ENCODE data around the gene LY9. TPM values are rescaled to one million over a fixed set of nuclear protein-coding genes. Genes with fewer than 3 reads are reported as not detected.

LY9 gene
- total RNA-seq, 1 experiment from 2014 or later: not detected

- Histone ChIP-seq H3K4me3 (ENCODE audit: low read depth, low read length, poor library complexity, severe bottlenecking) (no peak overlapping the region), H3K27ac (ENCODE audit: low read depth, low read length, poor library complexity, severe bottlenecking) (no peak overlapping the region), H3K27me3 (replicated peaks; ENCODE audit: insufficient read depth, low read depth, low read length, poor library complexity) (peaks cover 3% of the 10 kb centered on the region), H3K9me3 (ENCODE audit: low read depth, low read length, poor library complexity, severe bottlenecking) (no peaks in the 10 kb centered on the region), H3K36me3 (ENCODE audit: insufficient read depth, low read length, poor library complexity, severe bottlenecking) (no peaks in the 10 kb centered on the region), H3K4me1 (ENCODE audit: insufficient read depth, low read length, poor library complexity, severe bottlenecking) (no peaks in the 10 kb centered on the region)
- POLR2A ChIA-PET (ENCODE audit: low non-redundant PET): no interaction called here
- CTCF ChIA-PET: no interaction called here
- intact Hi-C loops (cut with micrococcal nuclease; ENCODE audit: unreplicated experiment): no loop called here
- DNase-seq (ENCODE audit: low spot score): no peak
- no TSS peak for BruUV-seq (replicated peaks)
- TF ChIP-seq, protein P1, sequence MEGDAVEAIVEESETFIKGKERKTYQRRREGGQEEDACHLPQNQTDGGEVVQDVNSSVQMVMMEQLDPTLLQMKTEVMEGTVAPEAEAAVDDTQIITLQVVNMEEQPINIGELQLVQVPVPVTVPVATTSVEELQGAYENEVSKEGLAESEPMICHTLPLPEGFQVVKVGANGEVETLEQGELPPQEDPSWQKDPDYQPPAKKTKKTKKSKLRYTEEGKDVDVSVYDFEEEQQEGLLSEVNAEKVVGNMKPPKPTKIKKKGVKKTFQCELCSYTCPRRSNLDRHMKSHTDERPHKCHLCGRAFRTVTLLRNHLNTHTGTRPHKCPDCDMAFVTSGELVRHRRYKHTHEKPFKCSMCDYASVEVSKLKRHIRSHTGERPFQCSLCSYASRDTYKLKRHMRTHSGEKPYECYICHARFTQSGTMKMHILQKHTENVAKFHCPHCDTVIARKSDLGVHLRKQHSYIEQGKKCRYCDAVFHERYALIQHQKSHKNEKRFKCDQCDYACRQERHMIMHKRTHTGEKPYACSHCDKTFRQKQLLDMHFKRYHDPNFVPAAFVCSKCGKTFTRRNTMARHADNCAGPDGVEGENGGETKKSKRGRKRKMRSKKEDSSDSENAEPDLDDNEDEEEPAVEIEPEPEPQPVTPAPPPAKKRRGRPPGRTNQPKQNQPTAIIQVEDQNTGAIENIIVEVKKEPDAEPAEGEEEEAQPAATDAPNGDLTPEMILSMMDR (conservative IDR thresholded peaks at IDR 0.05; ENCODE audit: low read depth, low read length): no peak
- no peak for TF ChIP-seq EZH2 (IDR thresholded peaks at IDR 0.05; ENCODE audit: borderline replicate concordance, low read depth, low read length, poor library complexity, severe bottlenecking)
These were observed 18.3 kb downstream of the LY9 start for GRCh38 chr1:160814316-160814715.

- CTCF ChIA-PET: no interaction called here
- H3K9me3 ChIP-seq (ENCODE audit: low read depth, low read length, poor library complexity, severe bottlenecking): no peaks in the 10 kb centered on the region
- POLR2A ChIA-PET (ENCODE audit: low non-redundant PET): no interaction called here
These were observed 18.9 kb downstream of the LY9 start for GRCh38 chr1:160814856-160815255.

DNA sequence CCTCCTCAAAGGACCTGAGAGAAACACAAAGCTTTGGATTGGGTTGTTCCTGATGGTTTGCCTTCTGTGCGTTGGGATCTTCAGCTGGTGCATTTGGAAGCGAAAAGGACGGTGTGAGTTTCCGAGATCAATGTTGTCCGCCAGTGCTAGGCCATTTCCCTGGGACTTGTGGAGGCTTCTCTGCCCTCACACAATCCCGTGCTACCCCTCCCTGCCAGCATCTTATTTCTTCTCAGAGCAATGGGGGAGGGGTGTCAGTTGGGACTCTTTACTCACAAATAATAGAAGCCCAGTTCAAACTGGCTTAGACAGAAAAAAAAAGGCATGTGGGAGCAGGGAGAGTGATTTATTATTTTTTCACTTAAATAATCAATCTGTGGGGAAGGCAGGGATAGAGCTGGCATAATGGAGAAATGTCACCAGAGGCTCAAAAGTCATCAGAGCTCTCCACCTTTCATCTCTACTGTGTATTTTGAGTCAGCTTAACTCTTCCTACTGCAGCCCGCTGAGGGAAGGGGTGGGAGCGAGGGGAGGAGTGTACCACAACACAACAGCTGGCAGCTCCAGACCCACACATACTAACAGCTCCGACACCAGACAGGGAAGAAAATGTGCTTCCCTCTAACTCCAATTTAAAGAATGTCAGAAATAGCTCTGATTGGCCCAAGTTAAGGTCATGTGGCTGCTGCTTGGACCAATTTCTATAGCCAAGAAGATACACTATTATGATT lies 22.4 kb downstream of the LY9 start:
- ChIA-PET CTCF (no interaction called here), POLR2A (ENCODE audit: low non-redundant PET) (no interaction called here)
- no peak for DNase-seq (ENCODE audit: low spot score)
- intact Hi-C loops (cut with micrococcal nuclease; ENCODE audit: unreplicated experiment): no loop called here
- Histone ChIP-seq H3K4me3 (ENCODE audit: low read depth, low read length, poor library complexity, severe bottlenecking) (no peak overlapping the region), H3K27ac (ENCODE audit: low read depth, low read length, poor library complexity, severe bottlenecking) (no peak overlapping the region), H3K9me3 (ENCODE audit: low read depth, low read length, poor library complexity, severe bottlenecking) (no peaks in the 10 kb centered on the region), H3K27me3 (replicated peaks; ENCODE audit: insufficient read depth, low read depth, low read length, poor library complexity) (no peaks in the 10 kb centered on the region), H3K4me1 (ENCODE audit: insufficient read depth, low read length, poor library complexity, severe bottlenecking) (no peaks in the 10 kb centered on the region), H3K36me3 (ENCODE audit: insufficient read depth, low read length, poor library complexity, severe bottlenecking) (no peaks in the 10 kb centered on the region)
- BruUV-seq (replicated peaks): no TSS peak
- TF ChIP-seq, protein P1 (conservative IDR thresholded peaks at IDR 0.05; ENCODE audit: low read depth, low read length): no peak
- no peak for TF ChIP-seq EZH2 (IDR thresholded peaks at IDR 0.05; ENCODE audit: borderline replicate concordance, low read depth, low read length, poor library complexity, severe bottlenecking)

More at GRCh38 chr1:160814856-160815255, 18.9 kb downstream of the LY9 start:
- TF ChIP-seq EZH2 (IDR thresholded peaks at IDR 0.05; ENCODE audit: borderline replicate concordance, low read depth, low read length, poor library complexity, severe bottlenecking): no peak
- TF ChIP-seq, protein P1 (conservative IDR thresholded peaks at IDR 0.05; ENCODE audit: low read depth, low read length): no peak
- DNase-seq (ENCODE audit: low spot score): no peak
- Histone ChIP-seq H3K4me3 (ENCODE audit: low read depth, low read length, poor library complexity, severe bottlenecking) (no peak overlapping the region), H3K27ac (ENCODE audit: low read depth, low read length, poor library complexity, severe bottlenecking) (no peak overlapping the region), H3K27me3 (replicated peaks; ENCODE audit: insufficient read depth, low read depth, low read length, poor library complexity) (peaks cover 3% of the 10 kb centered on the region), H3K4me1 (ENCODE audit: insufficient read depth, low read length, poor library complexity, severe bottlenecking) (no peaks in the 10 kb centered on the region), H3K36me3 (ENCODE audit: insufficient read depth, low read length, poor library complexity, severe bottlenecking) (no peaks in the 10 kb centered on the region)
- BruUV-seq (replicated peaks): no TSS peak
- intact Hi-C loops (cut with micrococcal nuclease; ENCODE audit: unreplicated experiment): no loop called here
